ENCODE data around the gene STAT3.
A peak's percentile ranks its signal among the peaks of the same experiment; 100 is the strongest.
"Not testable (repeated sequence)": the region's sequence is repeated elsewhere in the genome, so short reads cannot be mapped to it uniquely, and the experiment has no call there.

STAT3 gene

DNA sequence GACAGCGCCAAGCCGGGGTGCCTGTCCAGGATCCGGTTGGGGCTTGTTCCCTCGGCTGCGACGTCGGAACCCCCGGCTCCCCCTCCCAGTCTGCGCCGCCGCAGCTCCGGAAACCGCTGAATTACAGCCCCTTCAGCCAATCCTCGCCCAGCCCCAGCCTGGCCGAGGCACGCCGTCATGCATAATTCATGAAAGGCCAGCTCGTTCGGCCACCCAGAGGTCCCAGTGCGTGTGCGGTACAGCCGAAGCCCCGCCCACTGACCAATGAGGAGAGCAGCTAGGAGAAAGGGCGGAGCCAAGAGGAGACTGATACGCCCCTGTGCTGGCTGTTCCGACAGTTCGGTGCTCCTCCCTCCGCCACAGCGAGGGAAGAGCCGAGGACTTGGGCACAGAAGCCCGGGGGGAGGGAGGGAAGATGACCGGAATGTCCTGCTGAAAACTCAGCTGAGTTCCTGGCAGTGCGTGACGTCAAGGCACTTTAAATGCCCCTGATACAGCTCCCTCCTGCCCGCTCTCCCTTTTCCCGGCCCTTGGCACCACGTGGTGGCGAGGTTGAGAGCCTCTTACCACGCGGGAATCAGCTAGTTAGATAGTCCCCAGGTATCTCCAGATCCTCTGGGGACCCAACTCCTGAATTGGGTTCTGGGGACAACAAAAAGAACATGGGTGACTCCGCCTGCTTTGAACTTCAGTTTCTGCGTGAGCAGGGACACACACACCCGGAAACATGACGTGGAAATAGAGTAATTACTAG lies at the start of gene STAT3:
STAT3 (minus strand) TSS at position 62 of the 754 bp plus-strand sequence. CDS start 39,926 bp downstream, outside the sequence.
- peak; percentile 100 for DNase-seq (ENCODE audit: low read depth)

- DNase-seq (ENCODE audit: low read depth): no peak
These were observed 48.1 kb upstream of the STAT3 start for GRCh38 chr17:42436391-42436790.

DNA sequence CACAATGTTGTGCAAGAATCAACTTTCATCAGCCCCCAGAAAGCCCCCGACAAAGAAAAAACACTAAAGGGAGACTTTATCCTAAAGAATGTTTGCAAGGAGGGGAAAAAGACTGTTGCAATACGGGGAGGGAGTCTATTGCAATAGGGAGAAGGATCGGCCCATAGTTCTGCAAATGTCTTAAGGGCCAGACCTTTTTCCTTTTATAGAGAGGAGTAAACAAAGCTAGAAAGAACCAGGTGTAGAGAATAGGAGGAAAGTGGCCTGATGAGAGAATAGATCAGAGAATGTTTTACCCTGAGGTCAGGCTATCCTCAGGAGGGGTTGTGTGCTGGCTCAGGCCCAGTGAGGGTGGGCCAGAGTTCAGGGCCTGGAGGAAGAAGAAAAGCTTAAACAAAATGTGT lies 43.5 kb upstream of the STAT3 start:
- DNase-seq (ENCODE audit: low read depth): no peak

GRCh38 chr17:42429726-42430447 lies 41.6 kb upstream of the STAT3 start:
- DNase-seq (ENCODE audit: low read depth): no peak

DNA sequence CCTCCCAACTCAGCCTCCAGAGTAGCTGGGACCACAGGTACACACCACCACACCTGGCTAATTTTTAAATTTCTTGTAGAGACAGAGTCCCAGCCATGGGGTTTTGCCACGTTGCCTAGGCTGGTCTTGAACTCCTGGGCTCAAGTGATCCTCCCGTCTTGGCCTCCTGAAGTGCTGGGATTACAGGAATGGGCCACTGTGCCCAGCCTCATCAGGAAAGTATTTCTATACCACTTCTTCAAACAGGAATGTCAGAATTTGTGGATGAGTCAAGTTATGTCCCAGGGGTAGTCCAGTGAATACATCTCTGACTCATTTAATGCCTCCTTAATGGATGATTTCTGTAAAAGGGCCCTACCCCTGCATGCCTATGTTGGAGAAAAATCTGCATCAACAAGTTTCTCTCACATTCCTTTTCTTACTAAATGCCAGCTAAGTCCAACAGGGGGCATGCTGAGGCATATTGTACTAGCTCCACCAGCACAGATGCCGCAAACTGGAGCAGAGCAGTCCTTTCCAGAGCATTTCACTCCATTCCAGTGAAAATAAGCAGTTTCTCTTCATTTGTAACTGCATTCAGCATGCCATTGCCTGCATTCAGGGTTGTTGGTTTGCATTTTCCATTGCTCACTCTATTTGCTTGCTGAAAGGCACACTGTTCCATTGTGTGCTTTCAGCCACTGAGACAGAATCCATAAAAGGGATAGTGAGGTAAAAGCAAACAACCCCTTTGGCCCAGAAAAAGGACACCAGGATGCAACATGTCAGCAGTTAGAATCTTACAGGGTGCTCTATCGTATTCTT lies 40.1 kb upstream of the STAT3 start:
- no peak for DNase-seq (ENCODE audit: low read depth)

- DNase-seq (ENCODE audit: low read depth): no peak
These were observed 36.9 kb upstream of the STAT3 start for GRCh38 chr17:42424991-42425610.

GRCh38 chr17:42423766-42424165 lies 35.5 kb upstream of the STAT3 start:
- DNase-seq (ENCODE audit: low read depth): no peak

DNA sequence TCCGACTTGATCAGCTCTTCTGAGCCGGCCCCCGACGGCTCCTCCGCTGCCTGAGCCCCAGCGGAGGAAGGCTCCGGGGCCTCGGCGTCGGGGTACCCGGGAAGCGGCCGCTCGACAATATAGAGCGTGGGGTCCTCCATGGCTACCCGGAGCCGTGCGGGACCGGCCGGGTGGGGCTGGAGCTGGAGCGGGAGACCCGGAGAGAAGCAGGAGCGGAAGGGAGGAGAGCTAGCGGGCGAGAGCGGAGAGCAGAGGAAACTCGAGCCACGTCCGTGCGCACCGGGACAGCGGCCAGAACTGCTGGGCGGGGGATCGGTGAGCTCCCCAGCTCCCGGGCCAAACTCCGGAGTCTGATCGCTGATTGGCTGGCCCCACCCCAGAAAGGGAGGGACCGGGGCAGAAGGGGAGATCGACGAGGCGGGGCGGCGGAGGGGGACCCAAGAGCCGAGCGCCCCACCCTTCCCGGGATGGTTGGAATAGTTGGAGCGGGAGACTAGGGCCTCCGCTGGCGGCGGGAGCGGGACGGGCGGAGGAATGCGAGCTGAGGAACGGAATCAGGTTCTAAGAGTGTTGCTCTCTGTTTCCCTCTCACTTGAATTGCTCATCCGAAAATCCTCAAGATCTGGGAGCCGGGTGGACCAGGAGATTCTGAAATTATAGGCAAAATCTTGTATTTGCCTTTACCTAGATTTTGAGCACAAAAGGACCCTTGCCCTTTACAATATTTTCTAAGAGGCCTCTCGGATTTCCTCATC lies 34.9 kb upstream of the STAT3 start, which contains the start of gene CAVIN1:
CAVIN1 (minus strand) TSS at position 299 of the 755 bp plus-strand sequence; CDS start at position 140, 159 bp downstream.
- DNase-seq (ENCODE audit: low read depth): no peak

DNA sequence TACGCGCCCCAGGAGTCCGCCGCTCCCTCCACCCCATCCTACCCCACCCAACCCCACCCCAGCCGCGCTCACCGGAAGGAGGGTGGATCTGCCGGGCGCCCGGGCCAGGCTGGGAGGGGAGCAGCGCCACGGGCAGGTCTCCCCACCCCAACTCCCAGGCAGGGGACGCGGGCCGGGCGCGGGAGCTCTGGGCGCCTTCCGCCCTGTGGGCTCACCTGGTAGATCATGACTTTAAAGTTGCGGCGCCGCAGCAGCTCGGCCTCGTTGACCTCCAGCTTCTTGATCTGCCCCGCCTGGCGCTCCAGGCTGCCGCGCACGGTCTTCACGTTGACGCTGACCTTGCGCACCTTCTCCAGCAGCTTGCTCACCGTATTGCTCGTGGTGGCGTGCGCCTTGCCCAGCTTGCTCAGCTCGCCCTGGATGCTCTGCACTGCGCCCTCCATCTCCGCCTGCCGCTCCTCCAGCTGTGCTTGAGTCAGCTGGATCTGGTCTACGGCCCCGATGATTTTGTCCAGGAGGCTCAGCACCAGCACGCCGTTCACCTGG lies 34.2 kb upstream of the STAT3 start:
- no peak for DNase-seq (ENCODE audit: low read depth)

- no peak for DNase-seq (ENCODE audit: low read depth)
These were observed 33.5 kb upstream of the STAT3 start for GRCh38 chr17:42421507-42422338.

DNA sequence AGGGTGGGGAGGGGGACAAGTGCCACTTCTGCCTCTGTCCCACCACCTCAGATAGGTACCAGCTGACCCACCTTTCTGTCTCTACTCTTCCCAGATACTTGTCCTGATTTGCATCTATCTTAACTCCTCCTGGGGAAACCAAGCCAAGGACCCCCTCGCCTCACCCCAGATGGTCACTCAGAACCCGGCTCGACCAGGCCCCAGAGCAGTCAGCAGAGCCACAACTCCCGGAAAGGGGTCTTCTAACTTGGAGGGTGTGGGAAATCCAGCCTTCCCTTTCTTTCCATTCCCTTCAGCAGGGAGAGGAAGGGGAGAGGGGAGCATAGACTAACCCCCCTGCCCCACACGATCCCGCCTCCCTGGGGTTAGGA lies 32.9 kb upstream of the STAT3 start:
- no peak for DNase-seq (ENCODE audit: low read depth)

DNA sequence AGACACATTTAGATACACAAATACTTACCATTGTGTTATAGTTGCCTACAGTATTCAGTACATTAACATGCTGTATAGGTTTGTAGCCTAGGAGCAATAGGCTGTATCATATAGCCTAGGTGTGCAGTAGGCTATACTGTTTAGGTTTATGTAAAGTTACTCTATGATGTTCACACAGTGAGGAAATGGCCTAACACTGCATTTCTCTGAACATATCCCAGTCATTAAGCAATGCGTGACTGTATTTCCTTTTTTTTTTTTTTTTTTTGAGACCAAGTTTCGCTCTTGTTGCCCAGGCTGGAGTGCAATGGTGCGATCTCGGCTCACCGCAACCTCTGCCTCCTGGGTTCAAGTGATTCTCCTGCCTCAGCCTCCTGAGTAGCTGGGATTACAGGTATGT lies 29.7 kb upstream of the STAT3 start:
- DNase-seq (ENCODE audit: low read depth): not testable (repeated sequence)

- no peak for DNase-seq (ENCODE audit: low read depth)
These were observed 26.6 kb upstream of the STAT3 start for GRCh38 chr17:42414704-42415409.

- DNase-seq (ENCODE audit: low read depth): no peak
These were observed 25.3 kb upstream of the STAT3 start for GRCh38 chr17:42413464-42414040.

DNA sequence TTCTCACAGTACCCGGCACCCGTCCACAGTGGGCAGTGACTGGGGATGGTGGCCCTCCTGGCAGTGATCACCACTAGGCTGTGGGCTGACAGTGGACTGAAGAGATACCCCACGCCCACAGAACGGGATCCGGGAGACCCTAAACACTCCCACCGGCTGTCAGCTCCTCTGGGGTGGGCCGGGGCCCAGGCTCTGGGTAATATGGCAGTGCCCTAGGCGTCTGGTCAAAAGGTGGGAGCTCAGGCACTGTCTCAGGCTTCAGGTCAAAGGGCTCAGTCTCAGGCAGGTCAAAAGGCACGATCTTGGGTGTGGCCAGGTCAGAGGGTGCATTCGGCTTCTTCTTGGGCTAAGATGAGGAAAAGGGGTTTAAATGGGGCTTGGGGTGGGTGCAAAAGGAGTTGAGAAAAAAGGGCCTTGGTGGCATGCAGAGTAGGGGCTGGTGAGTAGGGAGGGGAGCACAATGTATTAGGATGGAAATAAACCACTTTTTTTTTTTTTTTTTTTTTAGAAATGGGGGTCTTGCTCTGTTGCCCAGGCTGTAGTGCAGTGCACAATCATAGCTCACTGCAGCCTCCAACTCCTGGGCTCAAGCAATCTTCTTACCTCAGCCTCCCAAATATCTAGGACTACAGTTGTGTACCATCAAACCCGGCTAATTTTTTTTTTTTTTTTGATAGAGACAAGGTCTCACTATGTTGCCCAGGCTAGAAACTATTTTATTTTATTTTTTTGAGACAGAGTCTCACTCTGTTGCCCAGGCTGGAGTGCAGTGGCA lies 23.9 kb upstream of the STAT3 start:
- DNase-seq (ENCODE audit: low read depth): no peak

GRCh38 chr17:42411361-42411760 lies 23.1 kb upstream of the STAT3 start:
- DNase-seq (ENCODE audit: low read depth): no peak

DNA sequence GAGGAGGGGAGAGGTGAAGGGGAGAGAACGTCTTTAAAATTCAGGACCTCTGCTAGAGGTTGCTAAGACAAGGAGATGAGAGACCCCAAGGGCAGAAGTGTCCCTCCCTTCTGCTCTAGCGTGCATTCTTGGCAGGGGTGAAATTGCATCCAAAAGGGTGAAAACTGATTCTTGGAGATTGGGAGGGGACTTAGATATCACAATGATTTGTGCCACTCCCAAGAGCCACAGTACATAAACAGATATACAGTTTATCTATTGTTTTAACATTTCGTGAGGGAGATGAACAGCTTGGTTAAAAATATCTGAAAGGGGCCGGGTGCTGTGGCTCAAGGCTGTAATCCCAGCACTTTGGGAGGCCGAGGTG lies 22.1 kb upstream of the STAT3 start:
- no peak for DNase-seq (ENCODE audit: low read depth)

GRCh38 chr17:42409523-42410318 lies 21.5 kb upstream of the STAT3 start:
- DNase-seq (ENCODE audit: low read depth): no peak
